Measurements from ENCODE around the gene ETAA1.

The ETAA1 gene

DNA sequence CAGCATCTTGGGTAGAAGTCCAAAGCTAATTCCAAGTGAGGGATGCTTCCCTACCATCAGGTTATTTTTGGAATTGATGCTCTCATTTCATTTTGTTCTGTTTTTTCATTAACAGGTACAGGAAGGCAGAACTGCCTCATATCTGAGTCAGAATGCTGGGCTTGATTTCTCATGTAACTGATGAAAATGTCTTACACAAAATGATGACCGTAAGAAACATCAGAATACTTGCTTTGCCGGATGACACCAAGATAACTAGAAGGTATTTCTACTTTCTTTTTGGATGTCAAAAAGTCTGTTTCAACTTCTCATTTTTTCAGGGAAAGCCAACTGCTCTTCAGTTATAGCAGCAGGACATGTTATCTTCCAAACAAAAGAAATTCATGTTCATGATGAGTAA, 62.6 kb downstream of the ETAA1 start:
- Histone ChIP-seq H3K27ac (ENCODE audit: low read depth, low read length, severe bottlenecking) (no peak overlapping the region), H3K36me3 (ENCODE audit: control insufficient read depth, insufficient read depth, low read length) (no peaks in the 10 kb centered on the region), H3K9me3 (ENCODE audit: control insufficient read depth, low read length) (no peaks in the 10 kb centered on the region), H3K4me3 (ENCODE audit: extremely low read depth, insufficient read depth, low read length, poor library complexity, severe bottlenecking) (no peak overlapping the region), H3K4me1 (ENCODE audit: control insufficient read depth, insufficient read depth, low read length, poor library complexity, severe bottlenecking) (no peaks in the 10 kb centered on the region)
- WGBS, 2 experiments (ENCODE audit: insufficient coverage in 2 of 2), result 88 to 89% methylated on average over 1 to 2 of the region's 2 CpGs

Data from mesodermal cell (in vitro differentiated cells).